B cell (primary cell): ENCODE results near the gene ACTR1B. TPM values are rescaled to one million over a fixed set of nuclear protein-coding genes. Genes with fewer than 3 reads are reported as not detected.
"Not testable (repeated sequence)": the region's sequence is repeated elsewhere in the genome, so short reads cannot be mapped to it uniquely, and the experiment has no call there.

Source experiments
- ATAC-seq: fragments of 200-7000 bp; cut with Tn5 transposase; one replicate; pipeline ENCODE4 v1.10.0; 2021; ENCODE audit warnings: low read depth, mild to moderate bottlenecking, moderate number of reproducible peaks, moderate library complexity
- CTCF ChIA-PET: fragments of 350-600 bp; sonication (Branson Sonifier 250); formaldehyde crosslinking; loops from one replicate; lab custom pipeline; 2021; ENCODE audit warnings: antibody characterized with exemption, inconsistent platforms; lab: Charles Lee
- POLR2A ChIA-PET: fragments of 350-600 bp; sonication (Branson Sonifier 250); formaldehyde crosslinking; loops from one replicate; lab custom pipeline; 2021; ENCODE audit warnings: antibody characterized with exemption; lab: Charles Lee
- DNase-seq: peaks from one replicate; pipeline ENCODE4 v3.0.0; 2013
- H2AFZ ChIP-seq: 2 replicates; pipeline ENCODE4 v1.6.1; 2012; ENCODE audit warnings: mild to moderate bottlenecking, low read depth, low read length; ENCODE audit not compliant: insufficient read depth, poor library complexity, severe bottlenecking
- H3K27ac ChIP-seq, 2 donors: 1 replicate in 1 of 2; 2 replicates in 1 of 2; pipeline ENCODE4 v1.5.1; 2012 to 2013; ENCODE audit warnings: low read length in 2 of 2, mild to moderate bottlenecking in 2 of 2, moderate library complexity in 1 of 2
- H3K27me3 ChIP-seq, 4 experiments: fragments of 200-600 bp in 1 of 4; sonication (generic) in 1 of 4; replicated peaks in 1 of 4; 1 replicate in 2 of 4; 2 replicates in 2 of 4; pipeline versions ENCODE4 v1.6.1 to v1.7.0; 2013 to 2016; ENCODE audit warnings: low read length in 3 of 4, mild to moderate bottlenecking in 2 of 4, mixed read lengths in 1 of 4, moderate library complexity in 1 of 4; ENCODE audit not compliant: insufficient read depth in 4 of 4, control insufficient read depth in 3 of 4; ENCODE audit errors: control extremely low read depth in 1 of 4
- H3K36me3 ChIP-seq, 2 experiments: replicated peaks in 1 of 2; 1 replicate in 1 of 2; 2 replicates in 1 of 2; pipeline versions ENCODE4 v1.6.1 to v1.7.1; 2013; ENCODE audit warnings: low read length in 1 of 2; ENCODE audit not compliant: insufficient read depth in 2 of 2, control insufficient read depth in 1 of 2; ENCODE audit errors: control extremely low read depth in 1 of 2, extremely low read depth in 1 of 2
- H3K4me1 ChIP-seq, 2 donors: fragments of 200-600 bp in 1 of 2; sonication (generic) in 1 of 2; 1 replicate in 1 of 2; 2 replicates in 1 of 2; pipeline versions ENCODE4 v1.5.1 to v1.6.1; 2013 to 2017; ENCODE audit warnings: low read length in 2 of 2; ENCODE audit not compliant: control insufficient read depth in 2 of 2, insufficient read depth in 2 of 2
- H3K4me2 ChIP-seq: replicated peaks from 2 replicates; pipeline ENCODE3; 2012; ENCODE audit warnings: mild to moderate bottlenecking, low read depth, low read length; ENCODE audit not compliant: poor library complexity, severe bottlenecking
- H3K4me3 ChIP-seq, 5 experiments: fragments of 200-600 bp in 1 of 5; sonication (generic) in 1 of 5; 1 replicate in 3 of 5; 2 replicates in 2 of 5; pipeline versions ENCODE4 v1.5.1 to v1.7.0; 2011 to 2016; ENCODE audit warnings: low read length in 4 of 5, mild to moderate bottlenecking in 4 of 5, low read depth in 2 of 5, control low read depth in 1 of 5, moderate library complexity in 1 of 5; ENCODE audit not compliant: insufficient read depth in 1 of 5; ENCODE audit errors: control extremely low read depth in 1 of 5, extremely low read depth in 1 of 5
- H3K79me2 ChIP-seq: fragments of 200-600 bp; sonication (generic); one replicate; pipeline ENCODE4 v1.6.0; 2016; ENCODE audit warnings: low read length; ENCODE audit not compliant: control insufficient read depth, insufficient read depth
- H3K9ac ChIP-seq: fragments of 200-600 bp; sonication (generic); 2 replicates; pipeline ENCODE4 v1.6.1; 2017; ENCODE audit warnings: mild to moderate bottlenecking, low read length, moderate library complexity
- H3K9me3 ChIP-seq, 3 donors: one replicate each; pipeline versions ENCODE4 v1.6.1 to v1.7.1; 2013; ENCODE audit warnings: low read length in 2 of 3; ENCODE audit not compliant: control insufficient read depth in 2 of 3, insufficient read depth in 1 of 3; ENCODE audit errors: control extremely low read depth in 1 of 3
- H4K20me1 ChIP-seq: 2 replicates; pipeline ENCODE4 v1.6.0; 2012; ENCODE audit warnings: mild to moderate bottlenecking, low read length; ENCODE audit not compliant: insufficient read depth, control insufficient read depth, poor library complexity, severe bottlenecking
- H3K27ac Mint-ChIP-seq: one replicate; pipeline ENCODE4 v1.8.0; 2021; ENCODE audit warnings: mixed read lengths
- H3K27me3 Mint-ChIP-seq: one replicate; pipeline ENCODE4 v1.8.0; 2021; ENCODE audit warnings: mixed read lengths
- H3K4me1 Mint-ChIP-seq: one replicate; pipeline ENCODE4 v1.8.0; 2021; ENCODE audit warnings: mixed read lengths
- H3K4me3 Mint-ChIP-seq: one replicate; pipeline ENCODE4 v1.8.0; 2021; ENCODE audit warnings: mixed read lengths
- H3K9me3 Mint-ChIP-seq: one replicate; pipeline ENCODE4 v1.8.0; 2022; ENCODE audit warnings: mixed read lengths; ENCODE audit not compliant: insufficient read depth
- EZH2 ChIP-seq: IDR thresholded peaks from 2 replicates; pipeline ENCODE4 v1.6.1; 2012; ENCODE audit warnings: borderline replicate concordance, low read depth, mild to moderate bottlenecking, moderate library complexity, low read length; ENCODE audit not compliant: insufficient read depth, poor library complexity, severe bottlenecking
- WGBS: methylation state at CpG from one replicate; pipeline ENCODE4 v1.1.5; 2013; ENCODE audit warnings: missing lambda C conversion rate; ENCODE audit not compliant: insufficient coverage; 5-methylcytosine and 5-hydroxymethylcytosine counted together
- intact Hi-C: fragments of 100-400 bp; cut with micrococcal nuclease; formaldehyde crosslinking; loops from one replicate; pipeline ENCODE4 v1.10.0; 2022
- polyA plus RNA-seq: library from polyadenylated mRNA; depleted of rRNA; stranded (reverse); fragments of >200 nt; gene quantifications from 2 replicates; pipeline ENCODE4 v1.2.3, GENCODE V29; 2012
- total RNA-seq, 2 donors: library from RNA; stranded (reverse); fragments of 120-200 nt in 1 of 2; gene quantifications; 1 replicate in 1 of 2; 2 replicates in 1 of 2; pipeline versions ENCODE4 v1.2.3 to v1.2.4, GENCODE V29; 2013 to 2022
- TF ChIP-seq, protein P1 (sequence below): fragments of 200-600 bp; IDR thresholded peaks from one replicate; pipeline ENCODE4 v1.8.0; 2022; ENCODE audit warnings: antibody characterized with exemption, mild to moderate bottlenecking

Gene ACTR1B
- total and polyA plus RNA-seq, 2 donors (not counting 1 experiment from before 2014, with no cell fraction given), result 69.0 to 143 TPM

- intact Hi-C loops, result no loop called here
- Histone ChIP-seq H3K4me3 (no peak overlapping the region), H3K36me3 (no peaks in the 10 kb centered on the region), H3K79me2 (no peaks in the 10 kb centered on the region), H3K9ac (no peak overlapping the region), H3K9me3 (no peaks in the 10 kb centered on the region), H3K27me3 (no peaks in the 10 kb centered on the region), H3K4me2 (no peak overlapping the region), H4K20me1 (no peaks in the 10 kb centered on the region), H3K27ac (no peak overlapping the region), H3K4me1 (no peaks in the 10 kb centered on the region), H2AFZ (no peak overlapping the region)
- Mint-ChIP-seq H3K4me3 (no peak overlapping the region), H3K9me3 (no peaks in the 10 kb centered on the region), H3K27me3 (peaks cover 6% of the 10 kb centered on the region), H3K4me1 (no peaks in the 10 kb centered on the region), H3K27ac (no peak overlapping the region)
- ChIA-PET CTCF (no interaction called here), POLR2A (no interaction called here)
- no peak for TF ChIP-seq EZH2
- TF ChIP-seq, protein P1, sequence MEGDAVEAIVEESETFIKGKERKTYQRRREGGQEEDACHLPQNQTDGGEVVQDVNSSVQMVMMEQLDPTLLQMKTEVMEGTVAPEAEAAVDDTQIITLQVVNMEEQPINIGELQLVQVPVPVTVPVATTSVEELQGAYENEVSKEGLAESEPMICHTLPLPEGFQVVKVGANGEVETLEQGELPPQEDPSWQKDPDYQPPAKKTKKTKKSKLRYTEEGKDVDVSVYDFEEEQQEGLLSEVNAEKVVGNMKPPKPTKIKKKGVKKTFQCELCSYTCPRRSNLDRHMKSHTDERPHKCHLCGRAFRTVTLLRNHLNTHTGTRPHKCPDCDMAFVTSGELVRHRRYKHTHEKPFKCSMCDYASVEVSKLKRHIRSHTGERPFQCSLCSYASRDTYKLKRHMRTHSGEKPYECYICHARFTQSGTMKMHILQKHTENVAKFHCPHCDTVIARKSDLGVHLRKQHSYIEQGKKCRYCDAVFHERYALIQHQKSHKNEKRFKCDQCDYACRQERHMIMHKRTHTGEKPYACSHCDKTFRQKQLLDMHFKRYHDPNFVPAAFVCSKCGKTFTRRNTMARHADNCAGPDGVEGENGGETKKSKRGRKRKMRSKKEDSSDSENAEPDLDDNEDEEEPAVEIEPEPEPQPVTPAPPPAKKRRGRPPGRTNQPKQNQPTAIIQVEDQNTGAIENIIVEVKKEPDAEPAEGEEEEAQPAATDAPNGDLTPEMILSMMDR, result no peak
- 84% methylated on average over 5 of the region's 6 CpGs for WGBS
- DNase-seq (no peak), ATAC-seq (no peak)
Measured at GRCh38 chr2:97617911-97618310, 45.9 kb downstream of the ACTR1B start.

DNA sequence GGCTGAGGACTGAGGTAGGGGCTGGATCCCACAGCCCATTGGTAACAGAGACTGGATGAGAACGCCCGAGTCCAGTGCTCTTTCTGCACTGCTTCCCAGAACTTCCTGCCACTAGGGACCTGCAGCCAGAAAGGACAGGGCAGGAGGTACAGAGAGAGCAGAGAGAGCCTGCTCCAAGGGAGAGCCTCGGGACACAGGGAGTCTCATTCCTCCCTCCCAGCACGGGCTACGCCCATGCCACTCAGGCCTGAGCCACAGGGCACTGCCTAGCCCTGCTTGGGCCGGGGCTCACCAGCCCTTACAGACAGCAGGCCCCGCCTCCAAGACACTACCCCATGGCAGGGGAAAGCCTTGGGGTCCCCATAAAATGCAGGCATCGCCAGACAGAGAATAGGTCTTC lies 48.1 kb downstream of the ACTR1B start:
- ATAC-seq, POLR2A ChIA-PET: not testable (repeated sequence)

DNA sequence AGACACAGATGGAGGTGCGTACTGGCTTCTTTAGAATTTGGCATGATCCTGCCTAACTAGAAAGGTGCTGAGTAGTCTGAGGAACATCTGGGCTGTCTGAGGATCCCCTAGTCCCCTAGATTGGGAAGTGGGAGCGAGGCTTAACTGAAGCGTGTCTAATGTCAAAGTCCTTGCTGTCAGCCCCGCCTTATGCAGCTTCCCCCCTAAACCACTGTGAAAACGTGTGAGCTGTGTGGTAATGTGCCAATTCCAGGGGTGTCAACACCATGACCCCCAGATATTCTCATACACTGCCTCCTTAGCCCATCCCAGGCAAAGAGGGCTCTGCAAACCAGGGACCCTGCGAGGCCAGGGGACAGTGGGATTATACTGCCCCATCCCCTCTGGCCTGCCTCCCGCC lies 51.9 kb downstream of the ACTR1B start:
- H3K36me3 ChIP-seq, H2AFZ ChIP-seq, H3K4me2 ChIP-seq, H3K4me3 Mint-ChIP-seq, H3K4me3 ChIP-seq, H3K27me3 Mint-ChIP-seq, H3K9me3 Mint-ChIP-seq, H3K4me1 Mint-ChIP-seq, ATAC-seq, H3K27ac ChIP-seq, H3K79me2 ChIP-seq, DNase-seq, CTCF ChIA-PET, H4K20me1 ChIP-seq, H3K4me1 ChIP-seq, POLR2A ChIA-PET, intact Hi-C loops, H3K9me3 ChIP-seq, H3K27ac Mint-ChIP-seq, H3K27me3 ChIP-seq, H3K9ac ChIP-seq: not testable (repeated sequence)
- WGBS, result no CpG with 5 or more reads among the region's 7 CpGs

More for the DNA sequence above, 48.1 kb downstream of the ACTR1B start:
- H3K9ac ChIP-seq, H3K36me3 ChIP-seq, H3K9me3 ChIP-seq, H3K27ac Mint-ChIP-seq, H3K27ac ChIP-seq, H2AFZ ChIP-seq, H3K9me3 Mint-ChIP-seq, H3K4me3 ChIP-seq, CTCF ChIA-PET, H3K27me3 ChIP-seq, H3K27me3 Mint-ChIP-seq, H3K4me3 Mint-ChIP-seq, H3K79me2 ChIP-seq, intact Hi-C loops, DNase-seq, H3K4me2 ChIP-seq, H3K4me1 ChIP-seq, H3K4me1 Mint-ChIP-seq, H4K20me1 ChIP-seq: not testable (repeated sequence)
- no CpG with 5 or more reads among the region's 8 CpGs for WGBS
